Measurements from ENCODE around the gene MMRN2. TPM values are rescaled to one million over a fixed set of nuclear protein-coding genes. Genes with fewer than 3 reads are reported as not detected.

MMRN2 gene
- total and polyA plus RNA-seq, 4 donors, result 1.7 to 12.1 (median 8.6) TPM

GRCh38 chr10:86962136-86962980, 4.9 kb upstream of the MMRN2 start (continued):
- TF ChIP-seq CTCF (IDR thresholded peaks at IDR 0.05; ENCODE audit: low read depth, low read length, missing input control) (no peak), EGR1 (IDR thresholded peaks at IDR 0.05; ENCODE audit: low read depth in 2 of 2) (no peak), SP1 (IDR thresholded peaks at IDR 0.05) (no peak), NR2F2 (IDR thresholded peaks at IDR 0.05) (no peak), MAX (IDR thresholded peaks at IDR 0.05) (no peak)

GRCh38 chr10:86961481-86962091, 4.2 kb upstream of the MMRN2 start:
- Histone ChIP-seq H3K36me3 (ENCODE audit: control insufficient read depth in 4 of 4, insufficient read depth in 3 of 4, low read depth in 1 of 4, low read length in 3 of 4) (no peaks in the 10 kb centered on the region), H3K27ac (ENCODE audit: low read depth in 1 of 2, low read length in 2 of 2) (no peak overlapping the region), H3K4me1 (ENCODE audit: control insufficient read depth in 4 of 4, insufficient read depth in 4 of 4, low read length in 3 of 4) (peaks cover 0 to 13% (median 7%) of the 10 kb centered on the region in 4 donors), H3K9me3 (ENCODE audit: control insufficient read depth in 4 of 4, low read length in 3 of 4) (no peaks in the 10 kb centered on the region), H3K27me3 (ENCODE audit: control insufficient read depth in 4 of 4, insufficient read depth in 4 of 4, low read length in 3 of 4) (no peaks in the 10 kb centered on the region), H3K9ac (ENCODE audit: low read depth in 1 of 2, low read length in 2 of 2) (no peak overlapping the region), H3K4me3 (ENCODE audit: low read depth in 1 of 3, low read length in 3 of 3) (no peak overlapping the region)
- TF ChIP-seq YY1 (IDR thresholded peaks at IDR 0.05), result no peak
- no peak for TF ChIP-seq ZBTB33 (IDR thresholded peaks at IDR 0.05)
- TF ChIP-seq HNF4A (conservative IDR thresholded peaks at IDR 0.05), result no peak
- no peak for TF ChIP-seq RAD21 (IDR thresholded peaks at IDR 0.05)
- TF ChIP-seq MAX (IDR thresholded peaks at IDR 0.05), result no peak
- TF ChIP-seq REST (IDR thresholded peaks at IDR 0.05), result no peak
- TF ChIP-seq FOXA2 (IDR thresholded peaks at IDR 0.05), result no peak
- no peak for TF ChIP-seq EGR1 (IDR thresholded peaks at IDR 0.05; ENCODE audit: low read depth in 2 of 2)
- no peak for TF ChIP-seq GABPA (IDR thresholded peaks at IDR 0.05 in 1 of 2, conservative IDR thresholded peaks at IDR 0.05 in 1 of 2)
- TF ChIP-seq RXRA (IDR thresholded peaks at IDR 0.05), result no peak
- no peak for TF ChIP-seq CTCF (IDR thresholded peaks at IDR 0.05; ENCODE audit: low read depth, low read length, missing input control)
- no peak for TF ChIP-seq ATF3 (IDR thresholded peaks at IDR 0.05)
- no peak for DNase-seq (ENCODE audit: low spot score)
- WGBS, result 94% methylated on average over 12 of the region's 12 CpGs

All from liver (tissue), 9 donors.